ENCODE results near the gene PDXP.
"Not testable (repeated sequence)": the region's sequence is repeated elsewhere in the genome, so short reads cannot be mapped to it uniquely, and the experiment has no call there.

The PDXP gene, protein sequence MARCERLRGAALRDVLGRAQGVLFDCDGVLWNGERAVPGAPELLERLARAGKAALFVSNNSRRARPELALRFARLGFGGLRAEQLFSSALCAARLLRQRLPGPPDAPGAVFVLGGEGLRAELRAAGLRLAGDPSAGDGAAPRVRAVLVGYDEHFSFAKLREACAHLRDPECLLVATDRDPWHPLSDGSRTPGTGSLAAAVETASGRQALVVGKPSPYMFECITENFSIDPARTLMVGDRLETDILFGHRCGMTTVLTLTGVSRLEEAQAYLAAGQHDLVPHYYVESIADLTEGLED

DNA sequence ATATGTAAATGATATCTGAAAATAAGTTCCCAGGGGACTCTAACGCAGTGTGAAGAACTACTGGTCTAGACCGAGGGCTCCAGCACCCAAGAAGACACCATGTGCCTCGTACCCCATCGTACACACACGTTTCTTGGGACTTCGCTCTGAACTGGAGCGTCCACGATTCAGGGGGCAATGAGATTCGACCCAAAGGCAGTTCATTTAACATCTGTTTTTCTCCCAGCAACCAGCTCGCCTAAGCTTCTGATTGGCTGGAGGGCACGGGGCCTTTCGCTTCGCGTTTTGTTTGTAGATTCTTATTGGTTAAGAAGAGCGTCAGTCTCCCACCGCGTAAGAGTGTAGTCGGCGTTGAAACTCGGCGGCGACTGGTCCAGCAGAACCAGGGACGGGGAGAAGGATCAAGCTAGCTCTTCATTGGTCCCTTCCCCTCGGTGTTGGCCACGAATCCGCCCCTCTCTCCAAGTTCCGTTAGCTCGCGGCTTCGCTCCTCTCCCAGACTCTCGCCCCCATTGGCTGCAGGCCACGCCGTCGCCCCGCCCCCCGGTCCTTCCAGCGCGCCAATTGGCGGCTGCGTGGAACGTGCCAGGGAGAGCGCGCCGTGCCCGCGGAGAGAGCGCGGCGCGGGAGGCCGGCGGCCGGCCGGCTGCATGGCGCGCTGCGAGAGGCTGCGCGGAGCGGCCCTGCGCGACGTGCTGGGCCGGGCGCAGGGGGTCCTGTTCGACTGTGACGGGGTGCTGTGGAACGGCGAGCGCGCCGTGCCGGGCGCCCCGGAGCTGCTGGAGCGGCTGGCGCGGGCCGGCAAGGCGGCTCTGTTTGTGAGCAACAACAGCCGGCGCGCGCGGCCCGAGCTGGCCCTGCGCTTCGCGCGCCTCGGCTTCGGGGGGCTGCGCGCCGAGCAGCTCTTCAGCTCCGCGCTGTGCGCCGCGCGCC, at the start of gene PDXP:
TSS of gene PDXP (plus strand) at position 591 of the 933 bp plus-strand sequence. CDS start at position 651, 60 bp downstream.
- peak; percentile 99 for DNase-seq (ENCODE audit: low spot score)

DNA sequence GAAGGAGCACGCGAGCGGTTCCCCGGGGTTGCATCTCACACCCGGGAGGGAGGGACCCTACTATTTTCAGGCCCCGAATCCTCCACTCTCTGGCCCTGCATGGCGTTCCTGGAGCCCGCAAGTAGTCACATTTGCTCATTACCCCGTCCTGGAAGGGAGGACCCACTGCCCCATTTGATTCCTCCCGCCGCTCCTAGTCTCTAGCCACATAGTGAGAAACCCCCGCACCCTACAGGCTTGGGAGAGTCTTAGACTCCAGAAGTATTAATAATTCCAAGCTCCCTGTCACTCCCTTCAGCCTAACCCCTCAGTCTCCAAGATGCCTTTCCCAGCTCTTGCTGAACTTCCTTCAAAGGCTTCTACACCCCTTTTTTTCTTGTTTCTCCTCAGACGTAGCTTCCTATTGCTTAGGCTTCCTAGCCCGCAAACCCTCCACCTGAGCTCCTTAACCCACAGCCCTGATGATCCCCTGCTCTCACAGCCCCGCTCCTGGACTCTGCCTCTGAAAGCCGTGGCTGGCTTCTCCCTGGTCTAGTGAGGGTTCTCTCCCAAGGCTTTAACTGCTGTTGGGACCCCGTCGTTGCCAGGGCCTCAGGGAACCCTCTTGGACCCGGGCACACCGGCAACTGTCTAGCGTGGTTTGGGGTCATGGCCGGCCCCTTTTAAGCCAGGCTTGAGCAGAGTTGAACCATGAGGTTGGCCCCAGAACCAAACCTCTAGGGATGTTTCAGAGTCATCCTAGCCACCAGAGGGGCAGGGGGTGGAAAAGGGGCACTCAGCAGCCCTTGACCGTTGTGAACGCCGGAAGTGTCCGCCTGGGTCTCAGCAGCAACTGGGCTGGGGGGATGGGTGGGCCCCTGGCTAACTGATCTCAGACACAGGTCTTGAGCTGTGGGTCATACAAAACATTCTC, 49.0 kb upstream of the PDXP start:
- no peak for DNase-seq (ENCODE audit: low spot score)

DNA sequence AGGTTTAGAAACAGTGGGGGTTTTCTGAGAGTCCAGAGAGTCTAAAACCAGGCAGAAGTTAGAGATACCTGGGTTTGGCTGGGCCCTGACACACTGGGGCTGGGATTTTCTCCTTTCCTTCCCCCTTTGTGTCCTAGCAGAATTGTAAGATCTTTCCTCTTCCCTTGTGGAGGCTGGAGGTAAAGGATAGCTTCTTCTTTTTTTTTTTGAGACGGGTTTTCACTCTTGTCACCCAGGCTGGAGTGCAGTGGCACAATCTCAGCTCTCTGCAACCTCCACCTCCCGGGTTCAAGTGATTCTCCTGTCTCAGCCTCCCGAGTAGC, 48.4 kb upstream of the PDXP start:
- DNase-seq (ENCODE audit: low spot score): not testable (repeated sequence)

DNA sequence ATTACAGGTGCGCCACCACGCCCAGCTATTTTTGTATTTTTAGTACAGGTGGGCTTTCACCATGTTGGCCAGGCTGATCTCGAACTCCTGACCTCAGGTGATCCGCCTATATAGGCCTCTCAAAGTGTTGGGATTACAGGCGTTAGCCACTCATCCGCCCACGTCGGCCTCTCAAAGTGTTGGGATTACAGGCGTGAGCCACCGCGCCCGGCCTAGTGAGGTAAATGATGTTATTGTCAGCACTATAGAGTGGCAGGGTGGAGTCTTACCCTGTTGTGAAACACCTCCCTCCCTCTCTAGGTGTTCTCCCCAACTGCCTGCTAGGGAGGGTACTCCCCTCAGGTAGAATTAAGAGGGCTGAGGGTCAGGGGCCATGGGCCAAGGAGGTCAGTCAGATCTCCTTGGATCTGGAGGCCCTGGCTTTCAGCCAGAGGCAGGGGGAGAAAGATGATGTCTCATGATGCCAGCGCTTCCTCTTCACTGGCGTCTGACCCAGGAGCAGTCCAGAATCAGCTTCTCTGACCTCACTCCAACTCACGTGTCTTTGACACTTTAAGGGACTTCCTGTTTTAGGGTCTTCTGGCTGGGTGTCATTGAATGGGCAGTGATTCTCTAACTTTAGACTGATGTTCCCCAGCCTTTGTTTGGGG, 47.9 kb upstream of the PDXP start:
- DNase-seq (ENCODE audit: low spot score): no peak

DNA sequence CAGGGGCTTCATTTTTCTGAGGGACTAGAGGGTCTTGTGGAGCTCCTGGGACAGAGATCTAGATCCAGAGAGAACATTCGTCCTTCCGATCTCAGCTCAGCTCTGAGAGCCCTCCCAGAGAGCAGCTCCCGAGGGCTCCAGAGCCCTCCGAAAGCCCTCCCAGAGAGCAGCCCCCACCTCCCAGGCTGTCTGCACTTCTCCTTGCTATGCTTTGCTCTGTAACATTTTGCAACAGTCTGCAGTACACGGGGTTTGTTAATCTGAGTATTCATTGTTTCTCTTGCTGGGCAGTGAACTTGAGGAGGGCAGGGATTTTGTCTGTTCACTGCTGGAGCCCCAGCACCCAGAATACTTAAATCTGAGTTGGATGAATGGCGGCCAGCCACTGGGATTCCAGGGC, 47.3 kb upstream of the PDXP start:
- DNase-seq (ENCODE audit: low spot score): no peak

DNA sequence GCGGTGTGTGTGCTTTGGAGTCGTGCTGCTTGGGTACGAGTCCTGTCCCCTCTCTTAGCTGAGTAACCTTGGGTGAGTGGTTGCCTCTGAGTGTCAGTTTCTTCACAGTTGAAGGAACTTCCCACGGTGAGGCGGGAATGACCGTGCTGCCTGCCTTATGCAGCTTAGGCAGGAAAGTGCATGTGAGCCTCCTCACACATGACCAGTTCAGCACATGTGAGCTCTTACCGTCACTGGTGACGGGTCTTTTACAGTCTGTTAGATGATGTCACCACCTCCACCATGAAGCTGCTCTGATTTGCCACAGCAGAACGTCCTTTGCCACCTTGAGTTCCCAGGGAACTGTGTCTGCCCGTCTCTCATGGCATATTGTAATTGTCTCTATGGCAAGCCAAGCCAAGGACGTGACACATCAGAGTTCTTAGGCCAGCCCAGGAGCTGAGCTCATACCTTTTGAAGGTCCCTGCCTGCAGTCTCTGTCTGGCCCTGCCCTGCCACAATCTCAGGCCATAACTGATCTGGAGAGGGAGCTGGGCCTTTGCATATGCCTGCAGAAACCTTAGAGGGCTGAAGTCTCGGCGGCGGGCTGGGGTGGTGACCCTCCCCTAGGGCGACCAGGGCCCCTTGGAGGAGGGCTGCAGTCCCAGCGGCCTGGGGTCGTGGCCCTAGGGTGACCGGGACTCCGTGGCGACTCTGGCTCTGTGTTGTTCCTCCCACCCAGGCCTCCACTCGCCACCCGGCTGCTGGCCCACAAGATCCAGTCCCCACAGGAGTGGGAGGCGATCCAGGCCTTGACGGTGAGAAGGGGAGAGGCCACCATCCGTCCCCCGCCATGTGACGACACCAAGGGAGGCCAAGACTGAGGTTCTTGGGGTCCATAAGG, 42.1 kb upstream of the PDXP start:
- DNase-seq (ENCODE audit: low spot score): no peak

DNA sequence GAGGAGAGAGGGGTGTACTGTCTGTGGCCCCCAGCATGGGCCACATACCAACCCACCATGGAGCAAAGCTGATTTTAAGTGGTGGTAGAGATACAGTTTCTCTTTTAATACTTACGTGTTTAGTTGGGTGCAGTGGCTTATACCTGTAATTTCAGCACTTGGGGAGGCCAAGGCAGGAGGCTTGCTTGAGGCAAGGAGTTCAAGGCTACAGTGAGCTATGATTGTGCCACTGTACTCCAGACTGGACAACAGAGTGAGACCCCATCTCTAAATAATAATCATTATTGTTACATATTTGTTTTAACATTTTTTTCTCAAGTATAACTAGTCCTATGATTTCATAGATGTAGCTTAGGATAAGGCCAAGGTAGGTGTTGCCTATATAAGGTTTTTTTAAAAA, 41.1 kb upstream of the PDXP start:
- no peak for DNase-seq (ENCODE audit: low spot score)

DNA sequence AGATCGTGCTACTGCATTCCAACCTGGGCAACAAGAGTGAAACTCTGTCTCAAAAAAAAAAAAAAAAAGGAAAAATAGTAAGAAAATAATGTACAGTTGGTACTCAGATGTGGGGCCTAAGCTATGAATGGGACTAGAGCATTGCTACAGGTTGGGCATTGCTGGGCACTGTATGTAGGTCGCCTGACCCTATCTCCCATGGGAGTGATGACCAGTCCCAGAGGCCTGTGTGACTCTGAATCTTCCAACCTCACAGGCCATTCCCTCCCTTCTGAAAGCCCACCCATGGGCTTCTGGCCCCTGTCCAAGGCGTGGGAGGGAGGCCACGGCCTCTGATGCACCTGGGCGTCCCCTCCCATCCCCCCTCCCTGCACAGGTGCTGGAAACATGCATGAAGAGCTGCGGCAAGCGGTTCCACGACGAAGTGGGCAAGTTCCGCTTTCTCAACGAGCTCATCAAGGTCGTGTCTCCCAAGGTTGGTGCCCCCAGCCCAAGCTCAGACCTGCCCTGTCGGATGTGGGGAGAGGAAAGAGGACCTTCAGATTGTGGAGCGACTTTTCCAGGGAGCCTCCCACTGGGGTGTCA, 40.4 kb upstream of the PDXP start:
- DNase-seq (ENCODE audit: low spot score): no peak

DNA sequence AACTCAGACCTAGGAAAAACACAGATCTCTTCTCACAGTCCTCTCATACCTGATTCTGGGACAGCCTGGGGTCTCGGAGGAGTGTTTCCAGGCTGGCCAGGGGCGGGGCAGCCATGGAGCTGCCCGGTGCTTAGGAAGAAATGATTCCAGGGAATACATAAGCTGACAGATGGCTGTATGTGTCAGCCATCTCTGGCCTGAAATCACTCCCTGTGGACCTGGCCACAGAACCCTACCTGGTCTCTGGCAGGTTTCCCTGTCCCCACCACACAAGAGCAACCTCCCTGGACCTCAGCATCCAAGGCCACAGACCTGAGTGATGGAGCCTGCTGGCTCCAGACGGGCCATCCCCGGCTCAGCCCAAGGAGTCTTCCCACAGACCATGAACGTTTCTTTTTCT, 39.8 kb upstream of the PDXP start:
- DNase-seq (ENCODE audit: low spot score): no peak

DNA sequence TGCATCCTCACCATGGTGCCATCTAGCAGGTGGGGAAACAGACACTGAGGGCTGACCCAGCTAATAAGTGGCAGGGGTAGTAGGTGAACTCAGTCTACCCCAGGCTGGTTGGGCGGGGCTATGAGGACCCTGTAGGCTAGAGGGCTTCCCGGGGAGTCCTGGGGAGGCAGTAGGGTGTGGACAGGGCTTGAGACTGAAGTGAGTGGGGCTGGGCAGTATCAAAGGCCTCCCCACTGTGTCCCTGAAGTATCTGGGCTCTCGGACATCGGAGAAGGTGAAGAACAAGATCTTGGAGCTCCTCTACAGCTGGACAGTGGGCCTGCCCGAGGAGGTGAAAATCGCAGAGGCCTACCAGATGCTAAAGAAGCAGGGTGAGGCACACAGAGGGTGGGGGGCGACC, 38.5 kb upstream of the PDXP start:
- DNase-seq (ENCODE audit: low spot score): no peak

DNA sequence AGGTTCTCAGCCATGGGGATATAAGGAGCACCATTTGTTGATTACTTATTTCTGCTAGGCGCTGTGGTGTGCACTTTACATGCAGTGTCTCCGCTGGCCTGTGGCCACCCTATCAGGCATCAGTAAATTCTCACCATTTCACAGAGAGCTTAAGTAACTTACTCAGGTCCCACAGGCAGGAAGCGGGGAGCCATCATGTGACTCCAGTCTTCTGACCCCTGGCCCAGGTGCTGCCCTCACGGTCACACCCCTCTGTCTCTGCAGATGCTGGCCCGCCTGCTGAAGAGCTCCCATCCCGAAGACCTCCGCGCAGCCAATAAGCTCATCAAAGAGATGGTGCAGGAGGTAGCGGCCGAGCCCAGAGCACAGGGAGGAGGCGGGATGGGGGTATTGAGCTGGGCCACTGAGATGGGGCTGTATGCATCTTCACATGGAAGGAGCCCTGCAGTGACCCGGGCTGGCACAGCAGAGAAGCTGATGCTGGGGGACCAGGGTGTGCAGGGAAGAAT, 37.1 kb upstream of the PDXP start:
- DNase-seq (ENCODE audit: low spot score): no peak

DNA sequence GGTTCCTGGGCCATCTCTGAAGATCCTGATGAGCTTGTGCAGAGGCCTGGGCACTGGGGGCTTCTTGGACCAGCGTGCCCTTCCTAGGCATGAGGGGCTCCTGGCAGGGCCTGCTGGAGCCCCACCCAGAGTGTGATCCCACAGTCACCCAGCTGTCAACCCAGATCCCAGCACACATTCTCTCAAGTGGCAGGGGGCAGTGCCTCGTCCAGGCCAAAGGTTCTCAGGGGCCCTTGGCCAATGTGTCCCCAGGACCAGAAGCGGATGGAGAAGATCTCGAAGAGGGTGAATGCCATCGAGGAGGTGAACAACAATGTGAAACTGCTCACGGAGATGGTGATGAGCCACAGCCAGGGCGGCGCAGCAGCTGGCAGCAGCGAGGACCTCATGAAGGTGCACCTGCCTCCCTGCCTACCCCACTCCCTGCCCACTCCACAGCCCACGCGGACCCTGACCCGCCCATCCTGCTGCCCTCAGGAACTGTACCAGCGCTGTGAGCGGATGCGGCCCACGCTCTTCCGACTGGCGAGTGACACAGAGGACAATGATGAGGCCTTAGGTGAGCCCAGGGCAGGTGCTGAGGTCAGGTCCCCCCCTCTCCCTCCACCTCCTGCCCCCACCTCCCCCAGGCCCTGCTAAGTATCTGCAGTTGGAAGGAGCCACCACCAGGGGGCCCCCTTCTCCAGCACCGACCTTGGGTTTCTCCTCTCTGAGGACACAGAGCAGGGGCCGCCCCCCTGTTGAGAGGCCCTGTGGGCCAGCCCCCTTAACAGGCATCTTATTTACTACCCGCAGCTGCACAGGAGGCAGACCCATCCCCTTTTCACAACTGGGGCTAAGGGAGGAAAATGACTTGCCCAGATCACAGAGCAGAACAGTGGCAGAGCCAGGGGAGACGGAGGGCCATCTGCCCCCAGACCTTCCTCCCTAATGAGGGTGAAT, 35.2 kb upstream of the PDXP start:
- peak; percentile 79 for DNase-seq (ENCODE audit: low spot score)

DNA sequence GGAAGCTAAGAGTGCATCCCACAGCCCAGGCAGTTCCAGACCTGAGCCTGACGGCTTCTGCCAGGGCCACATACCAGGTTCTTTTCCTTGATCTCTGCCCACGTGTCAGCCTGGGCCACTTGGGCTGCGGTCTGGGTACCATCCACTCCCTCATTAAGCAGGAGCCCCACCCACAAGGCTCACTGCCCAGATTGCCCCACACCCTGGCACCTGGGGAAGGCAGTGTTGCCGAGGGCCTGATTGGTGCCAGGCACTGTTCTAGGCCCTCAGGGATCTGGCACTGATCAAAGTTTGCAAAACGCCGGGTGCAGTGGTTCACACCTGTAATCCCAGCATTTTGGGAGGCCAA, 34.5 kb upstream of the PDXP start:
- DNase-seq (ENCODE audit: low spot score): no peak

DNA sequence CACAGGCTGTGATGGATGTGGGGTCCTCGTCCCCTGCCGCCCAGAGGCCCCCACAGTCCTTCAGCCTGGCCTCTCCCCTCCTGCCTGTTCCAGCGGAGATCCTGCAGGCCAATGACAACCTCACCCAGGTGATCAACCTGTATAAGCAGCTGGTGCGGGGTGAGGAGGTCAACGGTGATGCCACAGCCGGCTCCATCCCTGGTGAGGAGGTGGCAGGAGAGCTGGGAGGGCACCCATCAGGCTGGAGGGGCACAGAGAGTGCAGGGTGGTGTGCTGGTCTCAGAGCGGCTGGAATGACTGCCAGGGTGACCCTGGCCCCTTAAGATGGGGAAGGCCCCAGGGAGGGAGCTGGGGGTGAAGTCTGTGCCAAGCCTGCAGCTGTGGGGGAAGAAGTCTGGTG, 33.6 kb upstream of the PDXP start:
- DNase-seq (ENCODE audit: low spot score): no peak

DNA sequence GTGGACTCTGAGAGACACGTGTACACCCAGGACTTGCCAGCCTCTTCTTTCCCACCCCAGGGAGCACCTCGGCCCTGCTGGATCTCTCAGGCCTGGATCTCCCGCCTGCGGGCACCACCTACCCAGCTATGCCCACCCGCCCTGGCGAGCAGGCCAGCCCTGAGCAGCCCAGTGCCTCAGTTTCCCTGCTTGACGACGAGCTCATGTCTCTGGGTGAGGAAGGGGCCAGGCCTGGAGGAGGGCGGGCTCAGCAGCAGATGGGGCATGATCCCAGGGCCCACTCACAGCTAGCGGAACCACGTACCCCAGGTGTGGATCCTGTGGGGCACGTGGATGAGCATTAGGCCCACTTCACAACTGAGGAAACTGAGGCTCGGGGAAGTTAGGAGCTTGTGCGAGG, 32.8 kb upstream of the PDXP start:
- no peak for DNase-seq (ENCODE audit: low spot score)

DNA sequence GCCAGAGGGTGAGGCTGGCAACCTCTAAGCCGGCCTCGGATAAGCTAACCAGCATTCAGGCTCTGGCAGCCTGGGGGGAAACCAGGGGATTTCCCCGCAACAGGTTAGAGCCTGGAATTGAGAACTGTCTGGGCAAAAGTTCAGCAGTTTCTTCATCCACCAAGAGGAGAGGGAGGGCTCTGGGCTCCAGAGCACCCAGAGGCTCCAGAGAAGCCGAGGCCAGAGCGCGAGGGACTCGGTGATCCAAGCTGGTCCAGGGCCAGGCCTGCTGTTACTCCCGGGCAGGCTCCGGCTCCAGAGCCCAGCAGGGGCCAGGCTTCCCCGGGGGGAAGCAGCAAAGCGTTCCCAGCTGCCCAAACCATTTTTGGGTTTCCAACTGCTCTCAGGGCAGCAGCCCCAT, 32.4 kb upstream of the PDXP start:
- DNase-seq (ENCODE audit: low spot score): no peak

DNA sequence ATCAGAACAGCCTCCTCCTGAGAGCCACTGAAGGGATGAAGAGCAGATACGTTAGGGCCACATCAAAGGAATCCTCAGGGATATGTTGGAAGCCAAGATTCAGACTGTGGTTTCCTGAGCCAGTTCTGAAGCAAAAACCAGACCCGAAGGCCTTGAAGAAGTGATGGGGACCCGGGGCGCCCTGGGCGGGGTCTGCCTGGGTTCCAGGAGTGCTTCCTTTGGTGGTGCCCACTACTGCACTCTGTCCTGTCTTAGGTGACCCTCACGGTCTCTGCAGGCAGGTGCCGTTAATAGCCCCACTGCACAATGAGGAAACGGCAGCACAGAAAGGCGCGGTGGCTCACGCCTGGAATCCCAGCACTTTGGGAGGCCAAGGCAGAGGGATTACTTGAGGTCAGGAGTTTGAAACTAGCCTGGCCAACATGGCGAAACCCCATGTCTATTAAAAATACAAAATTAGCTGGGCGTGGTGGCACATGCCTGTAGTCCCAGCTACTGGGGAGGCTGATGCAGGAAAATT, 31.9 kb upstream of the PDXP start:
- DNase-seq (ENCODE audit: low spot score): no peak

DNA sequence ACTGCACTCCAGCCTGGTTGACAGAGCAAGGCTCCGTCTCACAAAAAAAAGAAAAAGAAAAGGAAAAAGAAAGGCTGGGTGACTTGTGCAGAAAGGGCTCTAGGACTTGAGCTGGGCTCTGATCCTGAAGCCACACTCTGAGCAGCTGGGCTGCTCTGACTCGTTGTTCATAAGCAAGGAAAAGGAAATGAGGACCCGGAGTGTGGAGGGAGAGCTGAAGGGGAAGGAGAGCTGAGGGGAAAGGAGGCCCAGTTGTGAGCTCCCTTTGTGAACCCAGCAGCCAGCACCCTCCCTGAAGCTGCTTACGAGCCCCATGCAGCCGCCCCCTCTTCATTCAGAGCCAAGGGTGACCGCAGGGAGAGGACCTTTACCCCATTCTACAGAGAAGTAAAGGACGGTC, 31.4 kb upstream of the PDXP start:
- no peak for DNase-seq (ENCODE audit: low spot score)

DNA sequence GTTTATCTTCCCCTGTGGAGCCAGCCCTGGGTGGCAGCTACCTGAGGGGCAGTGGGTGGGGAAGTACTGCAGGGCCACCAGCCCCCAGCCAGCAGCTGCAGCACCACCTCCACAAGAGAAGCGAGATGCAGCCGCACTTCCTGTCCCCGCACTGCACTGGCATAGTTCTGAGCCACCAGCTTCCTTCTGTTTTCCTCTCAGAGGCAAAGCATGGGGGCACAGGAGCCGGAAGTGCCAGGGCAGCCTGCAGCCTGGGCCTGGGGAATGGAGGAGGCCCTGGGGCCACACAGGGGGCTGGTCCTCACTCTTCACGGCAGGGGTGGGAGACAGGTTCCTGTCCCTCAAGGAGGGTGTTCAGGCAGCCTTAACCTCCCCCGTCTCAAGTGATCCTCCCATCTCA, 31.0 kb upstream of the PDXP start:
- peak; percentile 55 for DNase-seq (ENCODE audit: low spot score)

Measured in CD4-positive, alpha-beta T cell treated with Interleukin-2 at 100 ng/mL for 4 hours (primary cell).